Measurements from ENCODE around the gene GREB1L.

The GREB1L gene

DNA sequence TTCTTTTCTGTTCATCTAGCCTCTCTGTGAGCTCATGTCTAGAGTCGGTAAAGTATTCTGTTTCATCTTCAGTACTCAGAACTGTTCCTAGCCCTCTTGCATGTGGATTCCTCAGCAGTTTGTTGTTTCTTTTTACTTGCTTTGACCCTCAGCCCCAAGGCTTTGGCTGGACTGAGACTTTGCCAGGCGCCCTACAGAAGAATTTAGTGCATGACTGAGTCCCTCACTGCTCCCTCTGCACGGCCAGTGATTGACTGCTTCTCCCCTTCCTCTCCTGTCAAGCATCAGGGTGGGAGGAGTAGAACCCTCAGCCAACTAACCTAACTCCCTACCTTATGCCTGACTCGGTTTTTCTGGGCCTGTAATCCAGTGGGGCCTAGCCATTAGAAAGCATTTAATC lies 248.7 kb downstream of the GREB1L start:
- TF ChIP-seq, protein P1, sequence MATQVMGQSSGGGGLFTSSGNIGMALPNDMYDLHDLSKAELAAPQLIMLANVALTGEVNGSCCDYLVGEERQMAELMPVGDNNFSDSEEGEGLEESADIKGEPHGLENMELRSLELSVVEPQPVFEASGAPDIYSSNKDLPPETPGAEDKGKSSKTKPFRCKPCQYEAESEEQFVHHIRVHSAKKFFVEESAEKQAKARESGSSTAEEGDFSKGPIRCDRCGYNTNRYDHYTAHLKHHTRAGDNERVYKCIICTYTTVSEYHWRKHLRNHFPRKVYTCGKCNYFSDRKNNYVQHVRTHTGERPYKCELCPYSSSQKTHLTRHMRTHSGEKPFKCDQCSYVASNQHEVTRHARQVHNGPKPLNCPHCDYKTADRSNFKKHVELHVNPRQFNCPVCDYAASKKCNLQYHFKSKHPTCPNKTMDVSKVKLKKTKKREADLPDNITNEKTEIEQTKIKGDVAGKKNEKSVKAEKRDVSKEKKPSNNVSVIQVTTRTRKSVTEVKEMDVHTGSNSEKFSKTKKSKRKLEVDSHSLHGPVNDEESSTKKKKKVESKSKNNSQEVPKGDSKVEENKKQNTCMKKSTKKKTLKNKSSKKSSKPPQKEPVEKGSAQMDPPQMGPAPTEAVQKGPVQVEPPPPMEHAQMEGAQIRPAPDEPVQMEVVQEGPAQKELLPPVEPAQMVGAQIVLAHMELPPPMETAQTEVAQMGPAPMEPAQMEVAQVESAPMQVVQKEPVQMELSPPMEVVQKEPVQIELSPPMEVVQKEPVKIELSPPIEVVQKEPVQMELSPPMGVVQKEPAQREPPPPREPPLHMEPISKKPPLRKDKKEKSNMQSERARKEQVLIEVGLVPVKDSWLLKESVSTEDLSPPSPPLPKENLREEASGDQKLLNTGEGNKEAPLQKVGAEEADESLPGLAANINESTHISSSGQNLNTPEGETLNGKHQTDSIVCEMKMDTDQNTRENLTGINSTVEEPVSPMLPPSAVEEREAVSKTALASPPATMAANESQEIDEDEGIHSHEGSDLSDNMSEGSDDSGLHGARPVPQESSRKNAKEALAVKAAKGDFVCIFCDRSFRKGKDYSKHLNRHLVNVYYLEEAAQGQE (IDR thresholded peaks at IDR 0.05; ENCODE audit: insufficient read depth in 1 of 2, low read depth in 2 of 2, low read length in 2 of 2), result no peak
- TF ChIP-seq FOXP2 (optimal IDR thresholded peaks at IDR 0.05; ENCODE audit: borderline replicate concordance, extremely low read depth, extremely low read length, insufficient read depth) (no peak), SIN3A (IDR thresholded peaks at IDR 0.05; ENCODE audit: borderline replicate concordance, insufficient read depth, low read length) (no peak), TAF1 (IDR thresholded peaks at IDR 0.05; ENCODE audit: borderline replicate concordance, insufficient read depth, low read length) (no peak), POLR2AphosphoS5 (IDR thresholded peaks at IDR 0.05; ENCODE audit: low read depth, low read length) (no peak)

DNA sequence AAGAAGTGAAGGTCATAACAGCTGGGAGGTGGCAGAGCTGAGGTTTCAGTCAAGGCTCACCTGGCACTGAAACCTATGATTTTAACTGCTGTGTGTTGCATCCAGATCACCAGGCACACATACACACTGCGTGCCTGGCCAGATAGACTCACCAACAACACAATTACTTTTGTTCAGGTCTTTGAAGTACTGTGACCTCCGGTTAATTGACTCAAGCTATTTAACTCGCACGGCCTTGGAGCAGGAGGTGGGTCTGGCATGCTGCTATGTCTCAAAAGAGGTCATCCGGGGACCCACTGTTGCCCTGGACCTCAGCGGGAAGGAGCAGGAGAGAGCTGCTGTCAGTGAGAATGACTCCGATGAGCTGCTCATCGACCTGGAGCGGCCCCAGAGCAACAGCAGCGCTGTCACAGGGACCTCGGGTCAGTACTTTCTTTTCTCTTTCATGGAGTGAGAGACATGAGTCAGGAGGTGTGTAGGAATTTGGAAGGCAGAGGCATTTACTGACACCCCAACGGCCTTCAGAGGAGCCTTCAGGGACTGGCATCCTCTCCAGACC lies 254.3 kb downstream of the GREB1L start:
- TF ChIP-seq SIN3A (IDR thresholded peaks at IDR 0.05; ENCODE audit: borderline replicate concordance, insufficient read depth, low read length), result no peak
- no peak for TF ChIP-seq FOXP2 (optimal IDR thresholded peaks at IDR 0.05; ENCODE audit: borderline replicate concordance, extremely low read depth, extremely low read length, insufficient read depth)
- no peak for TF ChIP-seq TAF1 (IDR thresholded peaks at IDR 0.05; ENCODE audit: borderline replicate concordance, insufficient read depth, low read length)
- TF ChIP-seq, protein P1 (IDR thresholded peaks at IDR 0.05; ENCODE audit: insufficient read depth in 1 of 2, low read depth in 2 of 2, low read length in 2 of 2), result no peak
- no peak for TF ChIP-seq POLR2AphosphoS5 (IDR thresholded peaks at IDR 0.05; ENCODE audit: low read depth, low read length)

DNA sequence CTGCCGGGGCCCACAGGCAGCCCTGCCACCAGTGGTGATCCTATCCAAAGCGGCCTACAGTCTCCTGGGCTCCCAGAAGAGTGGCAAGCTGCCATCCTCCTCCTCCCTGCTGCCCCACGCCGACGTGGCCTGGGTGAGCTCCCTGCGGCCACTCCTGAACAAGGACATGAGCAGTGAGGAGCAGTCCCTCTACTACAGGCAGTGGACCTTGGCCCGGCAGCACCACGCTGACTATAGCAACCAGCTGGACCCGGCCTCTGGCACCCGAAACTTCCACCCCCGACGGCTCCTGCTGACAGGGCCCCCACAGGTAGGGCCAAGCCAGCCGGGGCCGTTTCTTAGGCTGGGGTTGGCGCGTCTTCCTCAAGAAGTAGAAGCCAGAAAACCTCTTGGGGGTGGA lies 258.0 kb downstream of the GREB1L start:
- TF ChIP-seq POLR2AphosphoS5 (IDR thresholded peaks at IDR 0.05; ENCODE audit: low read depth, low read length) (no peak), FOXP2 (optimal IDR thresholded peaks at IDR 0.05; ENCODE audit: borderline replicate concordance, extremely low read depth, extremely low read length, insufficient read depth) (no peak), TAF1 (IDR thresholded peaks at IDR 0.05; ENCODE audit: borderline replicate concordance, insufficient read depth, low read length) (no peak), SIN3A (IDR thresholded peaks at IDR 0.05; ENCODE audit: borderline replicate concordance, insufficient read depth, low read length) (no peak)
- TF ChIP-seq, protein P1 (IDR thresholded peaks at IDR 0.05; ENCODE audit: insufficient read depth in 1 of 2, low read depth in 2 of 2, low read length in 2 of 2), result no peak

DNA sequence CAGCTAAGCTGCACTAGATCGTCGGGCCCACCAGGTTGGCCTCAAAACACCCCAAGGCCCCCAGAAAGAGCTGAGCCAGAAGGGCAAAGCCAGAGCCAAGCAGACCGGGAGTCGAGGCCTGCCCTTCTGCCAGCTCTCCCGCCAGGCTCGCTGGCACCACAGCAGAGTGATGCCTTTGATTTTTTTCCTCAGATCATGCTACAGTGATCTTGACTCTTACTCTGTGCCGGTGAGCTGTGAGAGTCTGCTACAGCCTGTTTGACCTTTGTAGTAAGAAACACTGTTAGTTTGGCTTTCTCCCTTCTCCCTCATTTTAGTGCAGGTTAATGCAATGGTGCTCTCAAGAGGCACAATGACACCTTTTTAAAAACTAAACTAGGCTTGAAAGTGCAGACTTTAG lies 260.6 kb downstream of the GREB1L start:
- TF ChIP-seq, protein P1 (IDR thresholded peaks at IDR 0.05; ENCODE audit: insufficient read depth in 1 of 2, low read depth in 2 of 2, low read length in 2 of 2), result no peak
- no peak for TF ChIP-seq SIN3A (IDR thresholded peaks at IDR 0.05; ENCODE audit: borderline replicate concordance, insufficient read depth, low read length)
- TF ChIP-seq FOXP2 (optimal IDR thresholded peaks at IDR 0.05; ENCODE audit: borderline replicate concordance, extremely low read depth, extremely low read length, insufficient read depth), result no peak
- no peak for TF ChIP-seq POLR2AphosphoS5 (IDR thresholded peaks at IDR 0.05; ENCODE audit: low read depth, low read length)
- TF ChIP-seq TAF1 (IDR thresholded peaks at IDR 0.05; ENCODE audit: borderline replicate concordance, insufficient read depth, low read length), result no peak

All from PFSK-1 (cell line).